GM18508 (cell line): Measurements from ENCODE around the gene FGFRL1.

ENCODE experiments used
- ATAC-seq: cut with Tn5 transposase; IDR thresholded peaks from one replicate; pipeline ENCODE4 v1.9.1; 2021; ENCODE audit warnings: moderate number of reproducible peaks; ENCODE audit not compliant: insufficient read depth, unreplicated experiment

FGFRL1 gene

DNA sequence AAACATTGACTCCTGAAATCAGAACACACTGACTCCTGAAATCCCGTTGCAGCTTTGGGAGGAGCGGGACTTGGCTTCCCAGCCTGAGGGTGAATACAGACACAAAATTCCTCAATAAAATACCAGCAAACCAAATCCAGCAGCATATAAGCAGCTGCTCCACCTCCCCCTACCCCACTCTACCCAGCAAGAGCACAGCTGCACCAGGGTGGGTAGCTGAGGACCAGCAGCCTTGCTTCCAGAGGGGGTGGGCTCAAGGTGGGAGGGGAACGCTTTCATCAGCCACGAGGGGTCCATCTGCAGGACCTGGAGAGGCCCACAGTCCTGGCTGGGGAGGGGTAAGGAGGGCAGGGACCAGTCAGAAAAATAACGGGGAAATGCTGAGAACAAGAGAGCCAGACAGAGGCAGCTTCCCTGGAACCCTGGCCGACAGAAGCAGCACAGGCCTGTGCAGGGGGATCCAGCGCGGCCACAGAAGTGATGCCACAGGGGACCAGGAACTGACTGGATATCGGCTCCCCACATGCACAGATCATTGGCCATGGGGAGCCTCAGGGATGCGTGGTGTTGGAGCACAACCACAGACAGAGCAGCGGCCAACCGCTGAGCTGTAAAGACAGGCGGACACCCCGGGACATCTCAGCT, 49.8 kb downstream of the FGFRL1 start:
- no peak for ATAC-seq

DNA sequence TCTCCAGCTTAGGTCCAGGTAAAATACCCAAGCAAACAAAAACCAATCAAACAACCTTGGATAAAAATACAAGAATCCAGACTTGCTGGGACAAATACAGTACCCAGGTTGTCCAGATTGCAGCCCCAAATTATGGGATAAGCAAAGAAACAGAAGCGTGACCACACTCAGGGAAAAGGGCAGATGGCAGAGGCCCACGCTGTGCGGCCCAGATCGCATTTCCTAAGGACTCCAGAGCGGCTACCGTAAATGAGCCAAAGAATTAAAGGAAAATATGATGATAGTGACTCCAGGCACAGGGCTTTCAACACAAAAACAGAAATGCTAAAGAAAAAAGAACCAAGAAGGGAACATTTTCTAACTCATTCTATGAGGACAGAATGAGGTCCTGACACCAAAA, 50.3 kb downstream of the FGFRL1 start:
- no peak for ATAC-seq

DNA sequence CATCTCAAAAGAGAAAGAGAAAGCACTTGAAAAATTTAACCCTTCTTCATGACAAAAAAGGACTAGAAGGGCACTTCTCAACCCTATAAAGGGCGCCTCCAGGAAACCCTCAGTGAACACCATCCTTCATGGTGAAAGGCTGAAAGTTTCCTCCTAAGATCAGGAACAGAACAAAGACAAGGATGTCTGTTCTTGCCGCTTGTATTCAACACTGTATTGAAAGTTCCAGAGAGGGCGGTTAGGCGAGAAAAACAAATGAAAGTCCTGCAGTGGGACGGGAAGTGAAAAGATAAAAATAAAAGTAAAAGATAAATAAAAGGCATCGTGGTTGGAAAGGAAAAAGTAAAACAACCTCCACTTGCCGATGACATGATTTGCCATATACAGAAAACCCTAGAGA, 51.0 kb downstream of the FGFRL1 start:
- ATAC-seq, result no peak

DNA sequence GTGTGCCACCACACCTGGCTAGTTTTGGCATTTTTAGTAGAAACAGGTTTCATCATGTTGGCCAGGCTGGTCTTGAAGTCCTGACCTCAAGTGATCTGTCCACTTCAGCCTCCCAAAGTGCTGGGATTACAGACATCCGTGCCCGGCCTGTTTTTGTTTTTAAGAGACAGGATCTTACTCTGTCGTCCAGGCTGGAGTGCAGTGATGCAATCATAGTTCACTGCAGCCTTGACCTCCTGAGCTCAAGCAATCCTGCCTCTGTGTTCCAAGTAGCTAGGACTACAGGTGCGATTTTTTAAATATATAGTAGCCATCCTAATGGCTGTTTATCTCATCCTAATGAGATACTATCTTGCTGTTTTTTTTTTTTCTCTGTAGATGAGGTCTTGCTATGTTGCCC, 54.3 kb downstream of the FGFRL1 start:
- no peak for ATAC-seq

DNA sequence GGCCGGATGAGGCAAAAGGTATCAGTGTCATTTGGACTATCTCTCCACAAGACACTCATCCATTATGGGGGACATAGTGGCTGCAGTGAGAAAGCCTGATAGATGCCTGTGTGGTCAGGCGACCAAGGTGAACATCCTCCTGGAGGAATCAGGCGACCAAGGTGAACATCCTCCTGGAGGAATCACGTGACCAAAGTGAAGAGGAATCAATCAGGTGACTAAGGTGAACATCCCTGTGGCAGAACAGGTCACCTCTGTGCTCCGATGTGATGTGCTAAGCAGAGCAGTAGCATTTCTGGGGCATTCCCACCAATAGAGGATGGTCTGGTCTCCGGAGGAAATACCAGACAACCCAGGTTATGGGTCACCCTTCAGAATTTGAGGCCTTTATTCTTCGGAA, 58.0 kb downstream of the FGFRL1 start:
- ATAC-seq, result no peak

DNA sequence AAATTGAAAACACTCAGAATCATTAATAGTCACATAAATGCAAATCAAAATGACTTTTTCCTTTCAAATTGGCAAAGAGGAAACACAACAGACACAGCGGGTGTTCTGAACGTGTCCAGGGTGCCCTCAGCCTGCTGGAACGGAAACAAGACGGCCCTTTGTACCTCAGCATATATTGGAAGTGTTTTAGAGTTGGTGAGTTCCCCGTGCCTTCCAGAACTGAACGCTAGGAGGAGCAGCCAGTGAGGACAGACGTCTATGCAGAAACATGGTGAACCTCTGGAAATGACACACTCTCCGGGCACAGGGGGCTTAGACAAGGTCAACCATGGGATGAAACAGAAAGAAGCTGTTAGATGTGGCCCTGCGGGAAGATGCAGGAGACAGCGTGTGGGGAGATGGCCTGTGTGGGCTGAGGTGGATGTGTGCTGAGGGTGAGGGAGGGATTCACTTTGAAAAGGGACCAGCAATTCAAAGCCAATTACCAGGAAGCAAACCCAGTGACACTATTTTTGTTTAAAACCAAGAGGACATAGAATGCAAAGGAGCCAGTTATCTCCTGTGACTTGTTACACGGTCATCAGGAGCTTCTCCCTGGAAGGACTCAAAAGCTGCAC, 61.5 kb downstream of the FGFRL1 start:
- no peak for ATAC-seq

GRCh38 chr4:1074077-1074476, 62.7 kb downstream of the FGFRL1 start:
- no peak for ATAC-seq

DNA sequence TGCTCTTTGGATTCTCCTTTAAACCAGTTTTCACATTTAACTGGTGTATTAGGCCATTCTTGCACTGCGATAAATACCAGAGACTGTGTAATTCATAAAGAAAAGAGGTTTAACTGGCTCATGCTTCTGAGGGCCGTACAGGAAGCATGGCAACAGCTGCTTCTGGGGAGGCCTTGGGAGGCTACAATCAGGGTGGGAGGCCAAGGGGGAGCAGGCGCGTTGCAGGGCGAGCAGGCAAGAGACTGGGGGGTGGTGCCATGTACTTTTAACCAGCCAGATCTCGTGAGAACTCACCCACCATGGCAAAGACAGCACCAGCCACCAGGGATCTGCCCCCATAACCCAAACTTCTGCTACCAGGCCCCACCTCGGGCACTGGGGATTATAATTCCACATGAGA, 63.8 kb downstream of the FGFRL1 start:
- no peak for ATAC-seq

DNA sequence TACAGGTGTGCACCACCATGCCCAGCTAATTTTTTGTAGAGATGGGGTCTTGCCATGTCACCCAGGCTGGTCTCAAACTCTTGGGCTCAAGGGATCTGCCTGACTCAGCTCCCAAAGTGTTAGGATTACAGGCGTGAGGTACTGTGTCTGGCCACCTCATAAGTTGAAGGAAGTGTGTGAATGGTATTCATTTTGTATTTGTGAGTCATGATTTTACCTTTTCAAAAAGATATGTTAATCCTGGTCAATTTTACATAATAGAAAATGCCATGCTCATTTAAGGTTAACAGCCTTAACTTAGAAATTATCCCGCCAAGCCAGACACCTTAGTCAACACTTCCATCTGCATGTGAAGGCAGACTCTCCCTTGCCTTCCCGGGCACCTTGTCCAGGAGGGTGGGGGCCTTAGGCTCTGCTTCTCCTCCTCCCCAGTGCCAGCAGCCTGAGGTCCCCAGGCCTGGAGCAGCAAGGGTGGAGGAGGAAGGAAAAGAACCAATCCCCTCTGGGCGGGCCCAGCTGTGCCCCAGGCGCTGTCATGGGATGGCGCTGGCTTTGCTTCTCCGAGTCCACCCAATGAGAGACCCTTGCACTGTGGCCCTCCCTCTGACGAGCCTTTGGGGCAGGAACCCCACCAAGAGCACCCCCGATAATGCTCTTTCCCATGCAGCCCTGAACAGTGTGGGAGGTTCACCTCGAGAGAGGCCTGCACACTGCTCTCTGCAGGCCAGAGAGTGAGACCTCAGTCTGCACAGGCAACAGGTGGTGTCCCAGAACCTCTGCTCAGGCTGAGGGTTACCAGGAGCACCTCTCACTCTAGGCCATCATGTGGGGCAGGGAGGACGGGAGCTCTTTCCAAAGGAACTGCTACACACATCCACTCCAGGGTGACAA, 64.6 kb downstream of the FGFRL1 start:
- no peak for ATAC-seq
